Prostate gland (tissue), 2 donors: Measurements from ENCODE around the gene CFAP221.

Experiments used
- CTCF ChIP-seq, 4 experiments: fragments of 200-600 bp in 2 of 4; fragments of 450-650 bp in 2 of 4; sonication (generic) in 2 of 4; IDR thresholded peaks; 1 replicate in 3 of 4; 2 replicates in 1 of 4; pipeline ENCODE4 v1.5.1; 2016 to 2019; ENCODE audit warnings: antibody characterized with exemption in 4 of 4, mild to moderate bottlenecking in 2 of 4, moderate library complexity in 2 of 4
- POLR2A ChIP-seq: fragments of 450-650 bp; IDR thresholded peaks from one replicate; pipeline ENCODE4 v1.6.1; 2016; ENCODE audit warnings: antibody characterized with exemption, mild to moderate bottlenecking
- POLR2AphosphoS5 ChIP-seq: sonication (generic); formaldehyde crosslinking; IDR thresholded peaks from one replicate; pipeline ENCODE4 v1.6.1; 2017; ENCODE audit warnings: antibody characterized with exemption

- TF ChIP-seq POLR2A (no peak), POLR2AphosphoS5 (no peak), CTCF (IDR thresholded peaks at IDR 0.05) (no peak)
Observed at GRCh38 chr2:119638246-119638645, 94.0 kb downstream of the CFAP221 start.
